ENCODE results near the gene TES. TPM values are rescaled to one million over a fixed set of nuclear protein-coding genes. Genes with fewer than 3 reads are reported as not detected.

TES gene
- polyA plus RNA-seq, 1 experiment: 93.2 TPM

GRCh38 chr7:116271963-116272886, 61.9 kb downstream of the TES start:
- TF ChIP-seq CTCF (IDR thresholded peaks at IDR 0.05; ENCODE audit: insufficient read depth, low read depth, low read length): no peak
- ChIA-PET POLR2A (interaction anchor here (0.8 to 1.3 kb wide), 4 partner anchors 151 to 254 kb away, joined by 3 to 5 read pairs (median 4); no protein-coding TSS in a partner anchor), CTCF (interaction anchor here (1.0 to 3.2 kb wide), 5 partner anchors 13 to 319 kb away, joined by 4 to 15 read pairs (median 10); no protein-coding TSS in a partner anchor)
- H3K36me3 ChIP-seq (ENCODE audit: control insufficient read depth, insufficient read depth, low read length): no peaks in the 10 kb centered on the region
- H3K4me3 ChIP-seq (ENCODE audit: low read depth, low read length): peak overlapping the region; percentile 14
- H3K27me3 ChIP-seq (ENCODE audit: control insufficient read depth, insufficient read depth, low read length): no peaks in the 10 kb centered on the region
- peak; percentile 85 for DNase-seq (ENCODE audit: low read depth)

- Histone ChIP-seq H3K4me3 (ENCODE audit: low read depth, low read length) (no peak overlapping the region), H3K36me3 (ENCODE audit: control insufficient read depth, insufficient read depth, low read length) (no peaks in the 10 kb centered on the region), H3K27me3 (ENCODE audit: control insufficient read depth, insufficient read depth, low read length) (no peaks in the 10 kb centered on the region)
- no peak for TF ChIP-seq CTCF (IDR thresholded peaks at IDR 0.05; ENCODE audit: insufficient read depth, low read depth, low read length)
- no peak for DNase-seq (ENCODE audit: low read depth)
- POLR2A ChIA-PET: no interaction called here
- CTCF ChIA-PET: interaction anchor here (3.2 kb wide), 1 partner anchor 15 kb away, joined by 15 read pairs; no protein-coding TSS in a partner anchor
These were observed 63.1 kb downstream of the TES start for GRCh38 chr7:116273283-116273917.

GRCh38 chr7:116273918-116274301, 63.6 kb downstream of the TES start:
- no peak for TF ChIP-seq CTCF (IDR thresholded peaks at IDR 0.05; ENCODE audit: insufficient read depth, low read depth, low read length)
- Histone ChIP-seq H3K36me3 (ENCODE audit: control insufficient read depth, insufficient read depth, low read length) (no peaks in the 10 kb centered on the region), H3K27me3 (ENCODE audit: control insufficient read depth, insufficient read depth, low read length) (no peaks in the 10 kb centered on the region), H3K4me3 (ENCODE audit: low read depth, low read length) (no peak overlapping the region)
- POLR2A ChIA-PET: no interaction called here
- CTCF ChIA-PET: interaction anchor here (0.7 to 3.2 kb wide), 2 partner anchors 13 to 15 kb away, joined by 3 to 15 read pairs; no protein-coding TSS in a partner anchor
- DNase-seq (ENCODE audit: low read depth): no peak

- H3K36me3 ChIP-seq (ENCODE audit: control insufficient read depth, insufficient read depth, low read length): no peaks in the 10 kb centered on the region
- no peak overlapping the region for H3K4me3 ChIP-seq (ENCODE audit: low read depth, low read length)
- DNase-seq (ENCODE audit: low read depth): no peak
- no peaks in the 10 kb centered on the region for H3K27me3 ChIP-seq (ENCODE audit: control insufficient read depth, insufficient read depth, low read length)
- TF ChIP-seq CTCF (IDR thresholded peaks at IDR 0.05; ENCODE audit: insufficient read depth, low read depth, low read length): no peak
- ChIA-PET CTCF (no interaction called here), POLR2A (no interaction called here)
These were observed 66.7 kb downstream of the TES start for GRCh38 chr7:116277070-116277469.

GRCh38 chr7:116279217-116279616, 68.9 kb downstream of the TES start:
- POLR2A ChIA-PET: interaction anchor here (0.6 kb wide), 1 partner anchor 292 kb away, joined by 8 read pairs; no protein-coding TSS in a partner anchor
- CTCF ChIA-PET: interaction anchor here (1.6 kb wide), 1 partner anchor 27 kb away, joined by 3 read pairs; no protein-coding TSS in a partner anchor
- no peak for TF ChIP-seq CTCF (IDR thresholded peaks at IDR 0.05; ENCODE audit: insufficient read depth, low read depth, low read length)
- H3K27me3 ChIP-seq (ENCODE audit: control insufficient read depth, insufficient read depth, low read length): no peaks in the 10 kb centered on the region
- H3K4me3 ChIP-seq (ENCODE audit: low read depth, low read length): no peak overlapping the region
- no peak for DNase-seq (ENCODE audit: low read depth)
- no peaks in the 10 kb centered on the region for H3K36me3 ChIP-seq (ENCODE audit: control insufficient read depth, insufficient read depth, low read length)
